Colonic mucosa (tissue), 4 donors: Measurements from ENCODE around the gene ABCF3. TPM values are rescaled to one million over a fixed set of nuclear protein-coding genes. Genes with fewer than 3 reads are reported as not detected.
A peak's percentile ranks its signal among the peaks of the same experiment; 100 is the strongest.

Experiments used
- DNase-seq: peaks from one replicate; pipeline ENCODE4 v3.0.0-alpha.2; 2020
- H3K27ac ChIP-seq: fragments of 200-600 bp; one replicate; pipeline ENCODE4 v1.8.0; 2021
- H3K27me3 ChIP-seq: fragments of 200-600 bp; one replicate; pipeline ENCODE4 v1.8.0; 2021
- H3K36me3 ChIP-seq: fragments of 200-600 bp; one replicate; pipeline ENCODE4 v1.8.0; 2021
- H3K4me1 ChIP-seq: fragments of 200-600 bp; one replicate; pipeline ENCODE4 v1.8.0; 2021; ENCODE audit warnings: mild to moderate bottlenecking
- H3K4me3 ChIP-seq: fragments of 200-600 bp; one replicate; pipeline ENCODE4 v1.8.0; 2021
- H3K9ac ChIP-seq, 2 donors: one replicate each; pipeline ENCODE4 v1.7.0; 2013; ENCODE audit warnings: control low read depth in 2 of 2, low read depth in 2 of 2, low read length in 2 of 2
- H3K9me3 ChIP-seq: fragments of 200-600 bp; one replicate; pipeline ENCODE4 v1.8.0; 2021
- intact Hi-C: fragments of 100-400 bp; cut with DNase I; formaldehyde crosslinking; loops from one replicate; pipeline ENCODE4 v1.14.1; 2022
- total RNA-seq, 2 donors: library from RNA; stranded (reverse); fragmentation: NEBNext Ultra II Directional in 1 of 2; extraction: Animal tissue kit (Norgen Biotek cat#: 25700) in 1 of 2; gene quantifications; one replicate each; pipeline ENCODE4 v1.2.1, GENCODE V29; 2021
- TF ChIP-seq, protein P1 (sequence below): fragments of 200-600 bp; IDR thresholded peaks from one replicate; pipeline ENCODE4 v1.8.0; 2022; ENCODE audit warnings: antibody characterized with exemption, mild to moderate bottlenecking
- donor health status: healthy.
- donor health status: DM: no; HTN: no; CAD: no.
- donor health status: DM: no; HTN: no; CAD: no.

The ABCF3 gene
- total RNA-seq, 2 donors from 2014 or later = 54.6 to 82.4 TPM

DNA sequence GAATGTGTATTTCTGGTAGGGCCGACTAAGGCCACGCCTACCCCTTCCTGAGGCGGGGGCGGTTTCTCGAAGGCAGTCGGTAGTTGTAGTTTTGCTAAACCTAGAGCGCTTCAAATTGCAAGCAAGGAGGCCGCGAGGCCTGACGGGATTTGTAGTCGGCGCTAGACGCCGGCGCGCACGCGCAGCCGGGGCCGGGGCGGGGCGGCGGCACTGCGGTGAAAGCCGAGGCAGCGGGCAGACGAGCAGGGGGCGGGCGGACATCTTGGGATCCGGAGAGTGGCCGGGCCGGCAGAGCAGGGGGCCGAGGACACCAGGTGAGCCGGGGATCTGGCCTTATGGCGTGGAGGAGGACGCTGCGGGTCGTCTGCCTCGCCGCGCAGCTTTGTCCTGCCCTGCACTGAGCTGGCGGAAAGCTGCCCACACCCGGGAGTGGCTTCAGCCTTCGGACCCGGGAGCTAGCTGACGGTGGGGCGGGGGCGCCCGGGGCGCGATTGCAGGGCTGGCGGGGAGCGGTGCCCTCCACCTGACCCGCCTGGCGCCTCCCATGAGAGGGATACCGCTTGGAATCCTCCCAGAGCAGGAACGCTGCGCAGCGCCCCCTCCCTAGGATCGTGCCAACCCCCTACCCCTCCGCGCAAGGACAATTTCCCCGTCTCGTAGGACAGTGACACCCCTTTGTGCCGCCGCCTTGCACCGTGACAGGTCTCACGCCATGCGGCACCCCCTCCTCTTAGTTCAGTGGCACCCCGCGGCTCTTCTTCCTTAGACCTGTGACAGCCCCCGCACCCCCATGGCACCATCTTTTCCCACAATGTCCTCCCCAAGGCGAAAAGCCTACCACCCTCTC, 11.1 kb upstream of the ABCF3 start, which contains the start of gene AP2M1:
Gene AP2M1, plus strand, starts transcription at position 210 of the 847 bp plus-strand sequence. CDS start 2,139 bp downstream, outside the sequence.
- peak; percentile 97 for DNase-seq
- peak within 1 kb of the TSS; percentile 96 to 100 for H3K9ac ChIP-seq
- H3K36me3 ChIP-seq = peaks cover 17% of the 10 kb centered on the region
- peak within 1 kb of the TSS; percentile 83 for H3K27ac ChIP-seq
- TF ChIP-seq, protein P1, sequence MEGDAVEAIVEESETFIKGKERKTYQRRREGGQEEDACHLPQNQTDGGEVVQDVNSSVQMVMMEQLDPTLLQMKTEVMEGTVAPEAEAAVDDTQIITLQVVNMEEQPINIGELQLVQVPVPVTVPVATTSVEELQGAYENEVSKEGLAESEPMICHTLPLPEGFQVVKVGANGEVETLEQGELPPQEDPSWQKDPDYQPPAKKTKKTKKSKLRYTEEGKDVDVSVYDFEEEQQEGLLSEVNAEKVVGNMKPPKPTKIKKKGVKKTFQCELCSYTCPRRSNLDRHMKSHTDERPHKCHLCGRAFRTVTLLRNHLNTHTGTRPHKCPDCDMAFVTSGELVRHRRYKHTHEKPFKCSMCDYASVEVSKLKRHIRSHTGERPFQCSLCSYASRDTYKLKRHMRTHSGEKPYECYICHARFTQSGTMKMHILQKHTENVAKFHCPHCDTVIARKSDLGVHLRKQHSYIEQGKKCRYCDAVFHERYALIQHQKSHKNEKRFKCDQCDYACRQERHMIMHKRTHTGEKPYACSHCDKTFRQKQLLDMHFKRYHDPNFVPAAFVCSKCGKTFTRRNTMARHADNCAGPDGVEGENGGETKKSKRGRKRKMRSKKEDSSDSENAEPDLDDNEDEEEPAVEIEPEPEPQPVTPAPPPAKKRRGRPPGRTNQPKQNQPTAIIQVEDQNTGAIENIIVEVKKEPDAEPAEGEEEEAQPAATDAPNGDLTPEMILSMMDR = no peak
- H3K4me1 ChIP-seq = peaks cover 12% of the 10 kb centered on the region
- H3K4me3 ChIP-seq = peak within 1 kb of the TSS; percentile 93
- no peaks in the 10 kb centered on the region for H3K9me3 ChIP-seq
- intact Hi-C loops = no loop called here
- no peaks in the 10 kb centered on the region for H3K27me3 ChIP-seq

DNA sequence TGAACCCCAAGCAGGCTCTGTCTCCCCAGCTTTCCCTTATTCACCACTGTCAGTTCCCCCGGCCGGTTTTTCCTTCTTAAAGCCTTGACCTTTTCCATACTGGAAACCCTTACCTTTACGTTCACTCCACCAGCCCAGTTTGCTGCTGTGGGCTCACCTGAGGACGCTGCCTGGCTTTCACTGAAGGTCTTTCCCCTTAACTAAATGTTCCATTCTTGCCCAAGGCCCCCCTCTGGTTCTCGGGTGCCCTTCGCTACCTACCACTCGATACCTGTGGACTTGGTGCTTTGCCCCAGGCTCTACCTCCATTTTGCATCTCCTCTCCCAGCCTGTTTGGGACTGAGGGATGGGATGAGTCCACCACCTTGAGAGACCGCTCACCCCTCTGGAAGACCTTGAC, 10.5 kb upstream of the ABCF3 start:
- intact Hi-C loops = no loop called here
- peaks cover 23% of the 10 kb centered on the region for H3K36me3 ChIP-seq
- peak overlapping the region; percentile 93 for H3K4me3 ChIP-seq
- no peaks in the 10 kb centered on the region for H3K9me3 ChIP-seq
- TF ChIP-seq, protein P1 = no peak
- H3K27ac ChIP-seq = peak overlapping the region; percentile 61
- peak; percentile 37 for DNase-seq
- H3K27me3 ChIP-seq = no peaks in the 10 kb centered on the region
- H3K4me1 ChIP-seq = peaks cover 12% of the 10 kb centered on the region
- H3K9ac ChIP-seq = peak overlapping the region; percentile 96 to 100

DNA sequence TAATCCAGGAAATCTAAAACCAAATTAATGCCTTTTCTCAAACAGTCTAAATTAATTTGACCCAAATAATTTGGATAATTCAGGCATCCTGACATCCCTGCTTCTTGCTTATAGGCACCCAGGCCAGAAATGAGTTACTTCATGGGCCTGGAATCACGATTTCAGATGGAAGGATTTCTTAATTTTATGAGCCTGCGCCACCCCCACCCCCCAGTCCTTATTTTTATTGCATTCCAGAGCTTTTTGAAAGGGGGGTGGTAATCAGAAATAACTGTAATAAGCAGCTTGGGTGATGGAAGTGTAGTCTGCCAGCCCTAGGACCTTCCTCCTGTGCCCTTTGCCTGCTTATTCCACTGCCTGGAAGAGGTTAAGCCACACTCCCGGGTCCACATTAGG, 10.0 kb upstream of the ABCF3 start:
- intact Hi-C loops = no loop called here
- Histone ChIP-seq H3K4me3 (peak overlapping the region; percentile 93), H3K9ac (peak overlapping the region; percentile 60 to 96), H3K27ac (peak overlapping the region; percentile 61), H3K4me1 (peaks cover 12% of the 10 kb centered on the region), H3K27me3 (no peaks in the 10 kb centered on the region), H3K36me3 (peaks cover 23% of the 10 kb centered on the region), H3K9me3 (no peaks in the 10 kb centered on the region)
- DNase-seq = no peak
- TF ChIP-seq, protein P1 = no peak

DNA sequence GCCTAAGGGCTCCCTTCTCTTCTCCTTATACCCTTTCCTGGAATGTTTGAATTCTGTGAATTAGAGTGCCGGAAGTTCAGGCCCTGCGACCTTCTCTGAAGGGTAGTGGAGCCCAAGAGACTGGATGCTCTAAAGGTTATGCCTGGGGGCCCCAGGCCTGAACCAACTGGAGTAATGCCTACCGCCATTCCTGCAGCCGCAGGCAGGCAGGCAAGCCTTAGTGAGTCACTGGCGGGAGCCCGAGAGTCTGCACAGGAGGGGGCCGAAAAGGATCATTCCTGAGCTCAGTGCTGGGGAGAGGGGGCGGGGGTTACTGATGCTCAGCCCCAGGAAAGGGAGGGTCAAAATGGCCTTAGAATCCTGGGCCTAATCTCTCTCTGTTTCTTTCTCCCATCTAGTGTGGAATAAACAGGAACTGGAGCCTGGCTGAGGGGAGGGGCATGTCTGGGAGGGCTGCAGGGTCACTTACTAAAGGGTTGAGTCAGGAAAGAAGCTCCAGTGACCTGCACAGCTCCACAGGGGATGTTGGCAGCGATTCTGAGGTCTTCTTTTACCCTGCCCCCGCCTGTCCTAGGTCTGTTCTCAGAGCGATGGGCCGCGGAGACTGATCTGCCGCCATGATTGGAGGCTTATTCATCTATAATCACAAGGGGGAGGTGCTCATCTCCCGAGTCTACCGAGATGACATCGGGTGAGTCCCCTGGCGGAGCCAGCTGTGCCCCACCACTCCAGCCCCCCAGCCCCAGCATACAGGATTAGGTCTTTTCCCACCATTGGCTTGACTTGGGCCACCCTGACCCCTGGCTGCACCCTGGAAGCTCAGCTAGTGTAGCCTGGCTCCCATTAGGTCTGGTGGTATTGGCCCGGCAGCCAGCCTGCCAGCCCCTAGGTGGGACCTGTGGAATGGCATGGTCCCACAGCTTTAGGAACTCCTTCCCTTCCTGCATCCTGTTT, 9.3 kb upstream of the ABCF3 start:
- Histone ChIP-seq H3K27ac (peak overlapping the region; percentile 61), H3K9me3 (no peaks in the 10 kb centered on the region), H3K9ac (peak overlapping the region; percentile 60 to 96), H3K4me3 (peak overlapping the region; percentile 93), H3K4me1 (peaks cover 12% of the 10 kb centered on the region), H3K36me3 (peaks cover 29% of the 10 kb centered on the region), H3K27me3 (no peaks in the 10 kb centered on the region)
- TF ChIP-seq, protein P1 = no peak
- peak; percentile 52 for DNase-seq
- intact Hi-C loops = no loop called here

DNA sequence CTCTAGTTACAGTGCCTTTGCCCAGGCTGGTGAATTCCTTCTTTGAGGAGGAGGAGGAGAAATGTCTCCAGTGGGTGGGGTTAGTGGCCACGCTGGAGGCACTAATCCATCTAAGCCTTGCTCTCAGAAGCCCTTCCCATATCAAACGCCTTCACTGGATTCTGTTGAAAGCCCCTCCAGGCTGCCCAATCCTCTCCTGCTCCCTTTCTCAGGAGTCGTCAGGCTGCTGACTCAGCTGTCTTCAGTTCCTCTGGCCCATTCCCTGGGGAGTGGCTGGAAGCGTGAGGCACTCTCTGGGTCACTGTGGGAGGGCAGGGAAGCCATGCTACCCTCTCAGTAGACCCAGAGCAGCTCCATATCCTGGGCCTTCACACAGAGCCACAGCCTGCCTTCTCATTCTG, 8.7 kb upstream of the ABCF3 start:
- Histone ChIP-seq H3K9me3 (no peaks in the 10 kb centered on the region), H3K27me3 (no peaks in the 10 kb centered on the region), H3K4me3 (no peak overlapping the region), H3K9ac (no peak overlapping the region), H3K4me1 (peaks cover 12% of the 10 kb centered on the region), H3K36me3 (peaks cover 36% of the 10 kb centered on the region), H3K27ac (no peak overlapping the region)
- DNase-seq = no peak
- intact Hi-C loops = no loop called here
- TF ChIP-seq, protein P1 = no peak
